ENCODE results near the gene SDF2.

- TF ChIP-seq CTCF (conservative IDR thresholded peaks at IDR 0.05 in 1 of 2, IDR thresholded peaks at IDR 0.05 in 1 of 2; ENCODE audit: extremely low read depth in 1 of 2, insufficient read depth in 1 of 2, low read depth in 1 of 2, low read length in 2 of 2) (no peak), EZH2 (IDR thresholded peaks at IDR 0.05; ENCODE audit: borderline replicate concordance, low read length) (no peak)
Observed at GRCh38 chr17:28635506-28635905, 26.2 kb downstream of the SDF2 start.

All from mammary epithelial cell (primary cell).